ENCODE data around the gene PPP2R5A. TPM values are rescaled to one million over a fixed set of nuclear protein-coding genes. Genes with fewer than 3 reads are reported as not detected.

PPP2R5A gene
- total RNA-seq, 4 donors from 2014 or later, result 32.2 to 68.3 (median 51.8) TPM

DNA sequence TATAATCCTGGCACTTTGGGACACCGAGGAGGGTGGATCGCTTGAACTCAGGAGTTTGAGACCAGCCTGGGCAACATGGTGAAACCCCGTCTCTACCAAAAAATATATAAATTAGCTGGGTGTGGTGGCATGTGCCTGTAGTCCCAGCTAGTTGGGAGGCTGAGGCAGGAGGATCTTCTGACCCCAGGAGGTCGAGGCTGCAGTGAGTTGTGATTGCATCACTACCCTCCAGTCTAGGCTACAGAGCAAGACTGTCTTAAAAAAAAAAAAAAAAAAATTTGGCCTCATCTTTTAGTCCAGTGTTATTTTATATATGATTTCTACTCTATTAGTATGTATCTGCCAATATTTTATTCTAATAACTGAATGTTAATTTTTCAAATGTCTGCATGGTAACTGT lies 59.7 kb downstream of the PPP2R5A start:
- no peaks in the 10 kb centered on the region for H3K9me3 ChIP-seq
- intact Hi-C loops (cut with DNase I; ENCODE audit: low total_unique reads) (no loop called here), in situ Hi-C loops (cut with MboI; ENCODE audit: low pct_ligation_motif_present in 1 of 4, low pct_unique_long_range_greater_than_20kb in 1 of 4, low sequenced_read_pairs in 3 of 4) (no loop called here)
- WGBS, 2 donors (ENCODE audit: low coverage in 1 of 2), result 93% methylated on average over 4 of the region's 4 CpGs; no CpG with 5 or more reads in 1 of the 2 donors
- TF ChIP-seq, protein P1, sequence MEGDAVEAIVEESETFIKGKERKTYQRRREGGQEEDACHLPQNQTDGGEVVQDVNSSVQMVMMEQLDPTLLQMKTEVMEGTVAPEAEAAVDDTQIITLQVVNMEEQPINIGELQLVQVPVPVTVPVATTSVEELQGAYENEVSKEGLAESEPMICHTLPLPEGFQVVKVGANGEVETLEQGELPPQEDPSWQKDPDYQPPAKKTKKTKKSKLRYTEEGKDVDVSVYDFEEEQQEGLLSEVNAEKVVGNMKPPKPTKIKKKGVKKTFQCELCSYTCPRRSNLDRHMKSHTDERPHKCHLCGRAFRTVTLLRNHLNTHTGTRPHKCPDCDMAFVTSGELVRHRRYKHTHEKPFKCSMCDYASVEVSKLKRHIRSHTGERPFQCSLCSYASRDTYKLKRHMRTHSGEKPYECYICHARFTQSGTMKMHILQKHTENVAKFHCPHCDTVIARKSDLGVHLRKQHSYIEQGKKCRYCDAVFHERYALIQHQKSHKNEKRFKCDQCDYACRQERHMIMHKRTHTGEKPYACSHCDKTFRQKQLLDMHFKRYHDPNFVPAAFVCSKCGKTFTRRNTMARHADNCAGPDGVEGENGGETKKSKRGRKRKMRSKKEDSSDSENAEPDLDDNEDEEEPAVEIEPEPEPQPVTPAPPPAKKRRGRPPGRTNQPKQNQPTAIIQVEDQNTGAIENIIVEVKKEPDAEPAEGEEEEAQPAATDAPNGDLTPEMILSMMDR (IDR thresholded peaks at IDR 0.05), result no peak
- TF ChIP-seq POLR2AphosphoS5 (IDR thresholded peaks at IDR 0.05) (no peak), POLR2A (IDR thresholded peaks at IDR 0.05) (no peak), EP300 (IDR thresholded peaks at IDR 0.05; ENCODE audit: low read depth) (no peak)
- DNase-seq, result no peak
- no peak overlapping the region for H3K4me3 ChIP-seq
- no peak overlapping the region for H3K27ac ChIP-seq
- H3K36me3 ChIP-seq, result peaks cover 0 to 43% (median 19%) of the 10 kb centered on the region in 4 donors
- H3K27me3 ChIP-seq, result no peaks in the 10 kb centered on the region
- no peaks in the 10 kb centered on the region for H3K4me1 ChIP-seq

DNA sequence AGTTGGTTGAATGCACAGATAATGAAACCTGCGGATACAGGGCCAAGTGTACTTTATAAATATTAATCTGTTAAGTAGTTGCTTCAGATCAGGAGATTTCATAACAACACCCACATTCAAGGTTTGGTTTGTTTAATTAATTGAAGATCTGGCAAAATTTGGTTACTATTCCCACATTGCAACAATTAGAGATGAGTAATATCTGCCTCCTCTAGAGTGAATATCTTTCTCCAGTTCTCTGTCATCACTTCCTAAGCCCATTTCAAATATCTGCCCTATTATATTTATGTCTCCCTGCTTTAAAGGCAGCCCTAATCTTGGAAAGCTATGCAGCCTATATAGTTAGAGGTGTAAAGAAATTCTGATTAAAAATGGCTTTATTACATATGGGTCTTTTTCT lies 61.4 kb downstream of the PPP2R5A start:
- 83 to 93% methylated on average over 1 of the region's 1 CpG for WGBS, 2 donors (ENCODE audit: low coverage in 1 of 2)
- intact Hi-C loops (cut with DNase I; ENCODE audit: low total_unique reads) (no loop called here), in situ Hi-C loops (cut with MboI; ENCODE audit: low pct_ligation_motif_present in 1 of 4, low pct_unique_long_range_greater_than_20kb in 1 of 4, low sequenced_read_pairs in 3 of 4) (no loop called here)
- Histone ChIP-seq H3K9me3 (no peaks in the 10 kb centered on the region), H3K27me3 (no peaks in the 10 kb centered on the region), H3K27ac (no peak overlapping the region), H3K36me3 (peaks cover 0 to 37% (median 18%) of the 10 kb centered on the region in 4 donors), H3K4me1 (no peaks in the 10 kb centered on the region), H3K4me3 (no peak overlapping the region)
- TF ChIP-seq EP300 (IDR thresholded peaks at IDR 0.05; ENCODE audit: low read depth) (no peak), POLR2A (IDR thresholded peaks at IDR 0.05) (no peak), POLR2AphosphoS5 (IDR thresholded peaks at IDR 0.05) (no peak)
- TF ChIP-seq, protein P1 (IDR thresholded peaks at IDR 0.05), result no peak
- no peak for DNase-seq

DNA sequence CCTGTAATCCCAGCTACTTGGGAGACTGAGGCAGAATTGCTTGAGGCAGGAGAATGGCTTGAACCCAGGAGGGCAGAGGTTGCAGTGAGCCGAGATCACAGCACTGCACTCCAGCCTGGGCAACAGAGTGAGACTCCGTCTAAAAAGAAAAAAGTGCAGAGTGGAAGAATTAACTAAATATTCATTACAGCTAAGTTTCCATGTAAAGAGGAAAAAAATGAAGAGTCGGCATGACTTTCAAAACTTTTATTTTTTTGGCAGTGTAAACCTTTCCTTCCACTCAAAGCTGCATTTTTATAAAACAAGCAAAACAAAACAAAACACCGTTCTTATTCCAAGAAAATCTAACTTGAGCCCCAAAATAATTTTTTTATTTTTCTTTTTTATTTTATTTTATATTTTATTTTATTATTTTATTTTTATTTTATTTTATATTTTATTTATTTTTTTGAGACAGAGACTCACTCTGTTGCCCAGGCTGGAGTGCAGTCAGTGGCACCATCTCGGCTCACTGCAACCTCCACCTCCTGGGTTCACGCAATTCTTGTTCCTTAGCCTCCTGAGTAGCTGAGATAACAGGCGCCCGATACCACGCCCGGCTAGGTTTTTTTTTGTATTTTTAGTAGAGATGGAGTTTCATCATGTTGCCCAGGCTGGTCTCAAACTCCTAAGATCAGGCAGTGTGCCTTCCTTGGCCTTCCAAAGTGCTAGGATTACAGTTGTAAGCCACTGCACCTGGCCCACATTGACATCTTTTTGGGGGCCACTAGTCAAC lies 66.6 kb downstream of the PPP2R5A start:
- H3K36me3 ChIP-seq, result peaks cover 0 to 40% (median 13%) of the 10 kb centered on the region in 4 donors
- no peaks in the 10 kb centered on the region for H3K4me1 ChIP-seq
- no peaks in the 10 kb centered on the region for H3K9me3 ChIP-seq
- no peak overlapping the region for H3K4me3 ChIP-seq
- WGBS, 2 donors (ENCODE audit: low coverage in 1 of 2), result 89 to 92% methylated on average over 7 to 10 of the region's 10 CpGs
- H3K27ac ChIP-seq, result no peak overlapping the region
- TF ChIP-seq POLR2AphosphoS5 (IDR thresholded peaks at IDR 0.05) (no peak), EP300 (IDR thresholded peaks at IDR 0.05; ENCODE audit: low read depth) (no peak), POLR2A (IDR thresholded peaks at IDR 0.05) (no peak)
- TF ChIP-seq, protein P1 (IDR thresholded peaks at IDR 0.05), result no peak
- no peak for DNase-seq
- intact Hi-C loops (cut with DNase I; ENCODE audit: low total_unique reads), result no loop called here
- no peaks in the 10 kb centered on the region for H3K27me3 ChIP-seq
- in situ Hi-C loops (cut with MboI; ENCODE audit: low pct_ligation_motif_present in 1 of 4, low pct_unique_long_range_greater_than_20kb in 1 of 4, low sequenced_read_pairs in 3 of 4), result loop anchor here in 2 of 4 donors (25.0 kb wide), 1 partner anchor 289 kb away; no protein-coding TSS in a partner anchor

DNA sequence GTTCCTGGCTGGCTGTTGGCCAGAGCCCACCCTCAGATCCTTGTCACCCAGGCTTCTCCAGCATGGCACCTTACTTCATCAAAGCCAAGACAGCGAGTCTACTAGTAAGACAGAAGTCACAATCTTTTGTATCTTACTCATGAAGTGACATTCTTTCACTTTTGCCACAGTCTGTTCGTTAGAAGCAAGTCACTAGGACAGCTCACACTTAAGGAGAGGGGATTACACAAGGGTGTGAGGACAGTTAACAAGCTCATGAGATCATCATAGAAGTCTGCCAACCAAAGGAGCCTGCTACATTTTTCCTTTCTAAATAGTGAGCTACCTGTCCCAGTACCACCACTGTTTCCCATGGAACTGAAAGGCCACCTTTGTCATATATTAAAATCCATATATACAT lies 68.0 kb downstream of the PPP2R5A start:
- H3K27me3 ChIP-seq, result no peaks in the 10 kb centered on the region
- TF ChIP-seq POLR2AphosphoS5 (IDR thresholded peaks at IDR 0.05), result no peak
- no peak for TF ChIP-seq POLR2A (IDR thresholded peaks at IDR 0.05)
- TF ChIP-seq, protein P1 (IDR thresholded peaks at IDR 0.05), result no peak
- no peak for TF ChIP-seq EP300 (IDR thresholded peaks at IDR 0.05; ENCODE audit: low read depth)
- in situ Hi-C loops (cut with MboI; ENCODE audit: low pct_ligation_motif_present in 1 of 4, low pct_unique_long_range_greater_than_20kb in 1 of 4, low sequenced_read_pairs in 3 of 4), result loop anchor here in 2 of 4 donors (25.0 kb wide), 1 partner anchor 291 kb away; no protein-coding TSS in a partner anchor
- peaks cover 0 to 43% (median 16%) of the 10 kb centered on the region in 4 donors for H3K36me3 ChIP-seq
- no peak overlapping the region for H3K4me3 ChIP-seq
- no peaks in the 10 kb centered on the region for H3K4me1 ChIP-seq
- intact Hi-C loops (cut with DNase I; ENCODE audit: low total_unique reads), result no loop called here
- H3K9me3 ChIP-seq, result no peaks in the 10 kb centered on the region
- no peak for DNase-seq
- H3K27ac ChIP-seq, result no peak overlapping the region
- WGBS, 2 donors (ENCODE audit: low coverage in 1 of 2), result 92% methylated on average over 2 of the region's 2 CpGs; no CpG with 5 or more reads in 1 of the 2 donors
